HG03457 (cell line): Measurements from ENCODE around the gene SLC6A17.

Experiments
- ATAC-seq: cut with Tn5 transposase; IDR thresholded peaks from one replicate; pipeline ENCODE4 v1.9.1; 2021; ENCODE audit warnings: moderate number of reproducible peaks; ENCODE audit not compliant: unreplicated experiment

The SLC6A17 gene

GRCh38 chr1:110218137-110218536, 67.8 kb downstream of the SLC6A17 start:
- ATAC-seq = no peak

GRCh38 chr1:110218739-110219138, 68.4 kb downstream of the SLC6A17 start:
- ATAC-seq = no peak

- no peak for ATAC-seq
These were observed 70.0 kb downstream of the SLC6A17 start for GRCh38 chr1:110220324-110220723.

- ATAC-seq = no peak
These were observed 70.8 kb downstream of the SLC6A17 start for GRCh38 chr1:110221119-110221518.

GRCh38 chr1:110223127-110223526, 72.8 kb downstream of the SLC6A17 start:
- ATAC-seq = no peak

- ATAC-seq = no peak
These were observed 73.3 kb downstream of the SLC6A17 start for GRCh38 chr1:110223581-110223980.

GRCh38 chr1:110224240-110224995, 74.1 kb downstream of the SLC6A17 start:
- no peak for ATAC-seq

- no peak for ATAC-seq
These were observed 74.9 kb downstream of the SLC6A17 start for GRCh38 chr1:110225212-110225611.

GRCh38 chr1:110225756-110226404, 75.6 kb downstream of the SLC6A17 start:
- no peak for ATAC-seq

GRCh38 chr1:110227774-110228173, 77.5 kb downstream of the SLC6A17 start:
- no peak for ATAC-seq

- ATAC-seq = no peak
These were observed 78.1 kb downstream of the SLC6A17 start for GRCh38 chr1:110228381-110228780.

GRCh38 chr1:110228869-110229268, 78.6 kb downstream of the SLC6A17 start:
- ATAC-seq = no peak

- ATAC-seq = no peak
These were observed 79.2 kb downstream of the SLC6A17 start for GRCh38 chr1:110229348-110230001.

- ATAC-seq = no peak
These were observed 80.3 kb downstream of the SLC6A17 start for GRCh38 chr1:110230381-110231199.

GRCh38 chr1:110233861-110234260, 83.6 kb downstream of the SLC6A17 start:
- ATAC-seq = no peak

GRCh38 chr1:110234691-110235090, 84.4 kb downstream of the SLC6A17 start:
- ATAC-seq = no peak

GRCh38 chr1:110235181-110235833, 85.0 kb downstream of the SLC6A17 start:
- ATAC-seq = no peak

GRCh38 chr1:110235834-110236682, 85.8 kb downstream of the SLC6A17 start:
- ATAC-seq = no peak

GRCh38 chr1:110237386-110238152, 87.3 kb downstream of the SLC6A17 start:
- no peak for ATAC-seq
